Osteoblast (primary cell): ENCODE results near the gene TKTL1. TPM values are rescaled to one million over a fixed set of nuclear protein-coding genes. Genes with fewer than 3 reads are reported as not detected.

Experiments
- DNase-seq: peaks from one replicate; pipeline ENCODE4 v3.0.0; 2011; ENCODE audit warnings: low spot score, mixed read lengths; ENCODE audit not compliant: insufficient read length; ENCODE audit errors: missing footprints
- H2AFZ ChIP-seq: 2 replicates; pipeline ENCODE4 v1.6.0; 2011; ENCODE audit warnings: mild to moderate bottlenecking, low read length
- H3K27ac ChIP-seq: 2 replicates; pipeline ENCODE4 v1.5.1; 2011; ENCODE audit warnings: mild to moderate bottlenecking, low read depth, low read length, moderate library complexity
- H3K27me3 ChIP-seq: 2 replicates; pipeline ENCODE4 v1.6.0; 2012; ENCODE audit warnings: mild to moderate bottlenecking, control low read depth, inconsistent platforms, low read length, moderate library complexity; ENCODE audit not compliant: insufficient read depth
- H3K36me3 ChIP-seq: 2 replicates; pipeline ENCODE4 v1.5.1; 2011; ENCODE audit warnings: mild to moderate bottlenecking, low read length, control low read depth, moderate library complexity; ENCODE audit not compliant: insufficient read depth
- H3K4me1 ChIP-seq: 2 replicates; pipeline ENCODE4 v1.5.1; 2011; ENCODE audit warnings: mild to moderate bottlenecking, low read length, control low read depth, moderate library complexity; ENCODE audit not compliant: insufficient read depth
- H3K4me2 ChIP-seq: 2 replicates; pipeline ENCODE4 v1.6.0; 2011; ENCODE audit warnings: mild to moderate bottlenecking, low read length; ENCODE audit not compliant: insufficient read depth
- H3K4me3 ChIP-seq: fragments of 200-600 bp; sonication (generic); 3 replicates; pipeline ENCODE4 v1.5.1; 2012; ENCODE audit warnings: mild to moderate bottlenecking, low read length, inconsistent platforms; ENCODE audit not compliant: insufficient read depth
- H3K79me2 ChIP-seq: 2 replicates; pipeline ENCODE4 v1.6.0; 2012; ENCODE audit warnings: mild to moderate bottlenecking, low read length, control low read depth, inconsistent platforms; ENCODE audit not compliant: insufficient read depth
- H3K9me3 ChIP-seq: 2 replicates; pipeline ENCODE4 v1.5.1; 2011; ENCODE audit warnings: low read depth, low read length, control low read depth
- H4K20me1 ChIP-seq: 2 replicates; pipeline ENCODE4 v1.6.0; 2012; ENCODE audit warnings: mild to moderate bottlenecking, low read length, control low read depth; ENCODE audit not compliant: insufficient read depth
- total RNA-seq: library from RNA; depleted of rRNA; stranded (reverse); fragments of >200 nt; gene quantifications from 2 replicates; pipeline ENCODE4 v1.2.3, GENCODE V29; 2012
- TF ChIP-seq, protein P1 (sequence below): IDR thresholded peaks from 2 replicates; pipeline ENCODE4 v1.5.1; 2011; ENCODE audit warnings: mild to moderate bottlenecking, low read depth, low read length, moderate library complexity; ENCODE audit errors: extremely low read depth

The TKTL1 gene
- total RNA-seq, 1 donor = not detected

DNA sequence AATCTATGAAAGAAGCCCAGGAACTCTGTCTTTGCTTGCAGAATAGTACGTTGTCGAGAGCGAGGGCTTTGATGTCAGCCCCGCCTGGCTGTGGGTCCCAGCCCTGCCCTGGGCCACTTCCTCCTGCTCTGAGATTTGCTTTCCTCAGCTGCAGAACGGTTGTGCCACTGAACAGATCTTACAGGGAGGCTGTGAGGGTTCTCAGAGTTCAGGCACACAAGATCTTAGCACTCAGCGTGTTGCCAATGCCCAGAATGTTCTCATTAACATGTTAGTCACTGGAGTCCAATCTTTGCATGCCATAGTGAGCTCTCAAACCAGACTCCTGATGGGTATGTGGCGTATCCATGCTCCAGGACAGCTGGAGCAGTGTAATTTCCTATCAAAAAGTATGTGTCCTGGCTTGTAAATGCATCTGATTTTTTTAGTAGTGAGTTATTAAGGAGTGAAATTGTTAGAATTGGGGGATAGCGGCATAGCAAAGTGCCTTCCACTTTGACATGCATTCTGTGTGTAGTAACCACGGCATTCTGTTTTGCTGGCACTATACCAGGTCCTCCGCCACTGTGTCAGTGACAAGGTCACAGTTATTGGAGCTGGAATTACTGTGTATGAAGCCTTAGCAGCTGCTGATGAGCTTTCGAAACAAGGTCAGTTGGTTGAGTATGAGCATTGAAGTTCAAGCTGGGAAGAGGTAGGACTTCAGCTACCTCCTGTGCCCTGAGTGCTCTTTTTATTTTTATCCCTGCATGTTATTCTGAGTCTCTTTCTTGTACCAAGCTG is 31.6 kb downstream of the TKTL1 start:
- no peak overlapping the region for H3K4me3 ChIP-seq
- no peaks in the 10 kb centered on the region for H3K36me3 ChIP-seq
- TF ChIP-seq, protein P1, sequence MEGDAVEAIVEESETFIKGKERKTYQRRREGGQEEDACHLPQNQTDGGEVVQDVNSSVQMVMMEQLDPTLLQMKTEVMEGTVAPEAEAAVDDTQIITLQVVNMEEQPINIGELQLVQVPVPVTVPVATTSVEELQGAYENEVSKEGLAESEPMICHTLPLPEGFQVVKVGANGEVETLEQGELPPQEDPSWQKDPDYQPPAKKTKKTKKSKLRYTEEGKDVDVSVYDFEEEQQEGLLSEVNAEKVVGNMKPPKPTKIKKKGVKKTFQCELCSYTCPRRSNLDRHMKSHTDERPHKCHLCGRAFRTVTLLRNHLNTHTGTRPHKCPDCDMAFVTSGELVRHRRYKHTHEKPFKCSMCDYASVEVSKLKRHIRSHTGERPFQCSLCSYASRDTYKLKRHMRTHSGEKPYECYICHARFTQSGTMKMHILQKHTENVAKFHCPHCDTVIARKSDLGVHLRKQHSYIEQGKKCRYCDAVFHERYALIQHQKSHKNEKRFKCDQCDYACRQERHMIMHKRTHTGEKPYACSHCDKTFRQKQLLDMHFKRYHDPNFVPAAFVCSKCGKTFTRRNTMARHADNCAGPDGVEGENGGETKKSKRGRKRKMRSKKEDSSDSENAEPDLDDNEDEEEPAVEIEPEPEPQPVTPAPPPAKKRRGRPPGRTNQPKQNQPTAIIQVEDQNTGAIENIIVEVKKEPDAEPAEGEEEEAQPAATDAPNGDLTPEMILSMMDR = no peak
- no peaks in the 10 kb centered on the region for H4K20me1 ChIP-seq
- H3K9me3 ChIP-seq = no peaks in the 10 kb centered on the region
- H3K27ac ChIP-seq = no peak overlapping the region
- peaks cover 10% of the 10 kb centered on the region for H3K4me1 ChIP-seq
- H3K4me2 ChIP-seq = no peak overlapping the region
- no peak overlapping the region for H2AFZ ChIP-seq
- no peaks in the 10 kb centered on the region for H3K79me2 ChIP-seq
- H3K27me3 ChIP-seq = peaks cover 33% of the 10 kb centered on the region
- DNase-seq = peak; percentile 67

DNA sequence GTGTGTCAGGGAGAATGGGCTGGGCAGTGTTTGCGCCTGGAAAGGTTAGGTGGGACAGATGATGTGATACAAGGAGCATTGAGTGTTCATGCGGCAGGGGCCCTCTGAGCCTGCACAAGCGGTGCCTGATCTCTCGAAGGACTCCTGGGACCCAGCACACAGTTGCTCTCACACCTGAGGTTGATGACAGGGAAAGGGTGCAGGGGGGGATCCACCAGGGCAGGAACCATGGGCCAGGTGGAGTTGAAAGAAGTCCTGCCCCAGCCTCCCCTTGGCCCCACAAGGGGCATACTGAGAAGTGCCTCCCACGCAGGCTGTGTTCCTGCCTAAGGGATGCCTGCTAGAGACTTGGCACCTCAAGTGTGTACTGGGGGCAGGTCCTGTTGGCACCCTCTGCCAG is 33.1 kb downstream of the TKTL1 start:
- DNase-seq = peak; percentile 59
- H2AFZ ChIP-seq = no peak overlapping the region
- TF ChIP-seq, protein P1 = no peak
- H3K27me3 ChIP-seq = peaks cover 30% of the 10 kb centered on the region
- H3K27ac ChIP-seq = no peak overlapping the region
- no peaks in the 10 kb centered on the region for H3K9me3 ChIP-seq
- H3K4me2 ChIP-seq = no peak overlapping the region
- peaks cover 10% of the 10 kb centered on the region for H3K4me1 ChIP-seq
- H4K20me1 ChIP-seq = no peaks in the 10 kb centered on the region
- H3K36me3 ChIP-seq = no peaks in the 10 kb centered on the region
- H3K79me2 ChIP-seq = no peaks in the 10 kb centered on the region
- no peak overlapping the region for H3K4me3 ChIP-seq

DNA sequence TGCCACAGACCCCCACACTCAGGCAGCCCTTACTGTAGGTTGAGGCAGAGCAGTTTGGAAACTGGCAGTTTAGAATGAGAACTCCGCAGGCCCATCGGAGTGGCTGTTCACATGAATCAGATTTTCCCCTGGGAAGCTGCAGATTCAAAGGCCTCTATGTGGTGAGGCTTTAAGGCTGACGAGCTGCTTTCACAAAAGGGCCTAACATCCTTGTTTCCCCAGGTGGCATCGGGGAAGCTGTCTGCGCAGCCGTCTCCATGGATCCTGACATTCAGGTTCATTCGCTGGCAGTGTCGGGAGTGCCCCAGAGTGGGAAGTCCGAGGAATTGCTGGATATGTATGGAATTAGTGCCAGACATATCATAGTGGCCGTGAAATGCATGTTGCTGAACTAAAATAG is 33.7 kb downstream of the TKTL1 start:
- Histone ChIP-seq H3K4me1 (peaks cover 13% of the 10 kb centered on the region), H3K36me3 (no peaks in the 10 kb centered on the region), H3K9me3 (no peaks in the 10 kb centered on the region), H3K79me2 (no peaks in the 10 kb centered on the region), H3K27me3 (peaks cover 26% of the 10 kb centered on the region), H3K4me3 (no peak overlapping the region), H3K27ac (no peak overlapping the region), H2AFZ (no peak overlapping the region), H3K4me2 (no peak overlapping the region), H4K20me1 (no peaks in the 10 kb centered on the region)
- TF ChIP-seq, protein P1 = no peak
- peak; percentile 78 for DNase-seq

DNA sequence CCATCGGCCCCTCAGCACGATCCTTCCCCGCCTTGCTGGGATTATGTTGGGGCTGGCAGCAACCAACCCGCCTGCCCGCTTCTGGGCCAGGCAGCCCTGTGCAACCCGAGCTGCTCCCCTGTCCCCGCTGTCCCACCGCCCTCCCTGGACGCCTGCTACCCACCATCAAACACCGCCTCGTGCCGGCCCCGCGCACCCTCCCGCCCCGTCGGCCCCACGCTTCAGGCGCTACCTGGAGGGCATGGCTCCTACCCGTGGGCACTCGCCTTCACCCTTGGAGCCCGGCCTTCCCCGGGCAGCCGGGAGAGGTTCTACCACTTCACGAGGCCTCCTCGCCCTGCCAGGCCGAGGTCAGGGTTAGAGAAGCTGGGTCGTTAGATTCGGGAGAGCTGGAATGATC is 37.0 kb downstream of the TKTL1 start:
- no peaks in the 10 kb centered on the region for H3K27me3 ChIP-seq
- DNase-seq = peak; percentile 54
- TF ChIP-seq, protein P1 = no peak
- no peaks in the 10 kb centered on the region for H3K36me3 ChIP-seq
- H3K4me2 ChIP-seq = no peak overlapping the region
- H3K27ac ChIP-seq = no peak overlapping the region
- H2AFZ ChIP-seq = no peak overlapping the region
- H3K4me3 ChIP-seq = no peak overlapping the region
- no peaks in the 10 kb centered on the region for H4K20me1 ChIP-seq
- H3K9me3 ChIP-seq = no peaks in the 10 kb centered on the region
- peaks cover 9% of the 10 kb centered on the region for H3K4me1 ChIP-seq
- no peaks in the 10 kb centered on the region for H3K79me2 ChIP-seq
